ENCODE results near the gene DDO. TPM values are rescaled to one million over a fixed set of nuclear protein-coding genes. Genes with fewer than 3 reads are reported as not detected.

Gene DDO
- polyA plus RNA-seq, 1 donor (not counting 4 experiments of a cell fraction or from before 2014, with no cell fraction given): not detected

DNA sequence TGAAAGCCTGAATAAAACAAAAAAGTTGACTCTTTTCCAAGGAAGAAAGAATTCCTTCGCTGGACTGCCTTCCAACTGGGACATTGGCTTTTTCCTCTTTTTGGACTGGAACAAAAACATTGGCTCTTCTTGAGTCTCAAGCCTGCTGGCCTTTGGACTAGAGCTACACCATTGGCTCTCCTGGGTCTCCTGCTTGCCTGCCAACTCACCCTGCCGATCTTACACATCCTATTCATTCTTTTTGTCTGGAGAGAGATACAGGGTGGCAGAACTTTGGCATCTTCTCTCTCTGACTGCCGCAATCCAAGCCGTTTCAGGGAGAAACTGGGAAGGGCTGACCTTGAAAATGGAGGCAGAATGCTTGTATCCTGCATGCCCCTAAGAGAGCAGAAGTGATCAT is 20.2 kb downstream of the DDO start:
- Histone ChIP-seq H3K9me1 (ENCODE audit: control insufficient read depth, extremely low read depth, insufficient read depth, low read length) (no peaks in the 10 kb centered on the region), H2AFZ (ENCODE audit: control insufficient read depth, low read length) (no peak overlapping the region), H3K27ac (ENCODE audit: control insufficient read depth, insufficient read depth, low read length) (no peak overlapping the region), H3K9me3 (ENCODE audit: control insufficient read depth, low read depth, low read length) (no peaks in the 10 kb centered on the region), H3K9ac (ENCODE audit: control insufficient read depth, extremely low read depth, insufficient read depth, low read length) (no peak overlapping the region), H3K4me2 (ENCODE audit: control insufficient read depth, extremely low read depth, insufficient read depth, low read depth, low read length) (no peak overlapping the region), H3K4me1 (ENCODE audit: control insufficient read depth, extremely low read depth, insufficient read depth, low read length) (peaks cover 3% of the 10 kb centered on the region), H3K27me3 (ENCODE audit: control insufficient read depth, extremely low read depth, insufficient read depth, low read length) (no peaks in the 10 kb centered on the region), H3K79me2 (ENCODE audit: control insufficient read depth, insufficient read depth, low read length) (no peaks in the 10 kb centered on the region), H3K36me3 (ENCODE audit: control insufficient read depth in 2 of 2, extremely low read depth in 1 of 2, insufficient read depth in 2 of 2, low read length in 2 of 2) (no peaks in the 10 kb centered on the region), H3K4me3 (ENCODE audit: control insufficient read depth in 2 of 3, extremely low read depth in 1 of 3, insufficient read depth in 2 of 3, low read depth in 1 of 3, low read length in 3 of 3) (no peak overlapping the region), H4K20me1 (ENCODE audit: control insufficient read depth, extremely low read depth, insufficient read depth, low read length) (no peaks in the 10 kb centered on the region)
- DNase-seq (ENCODE audit: low read depth, low spot score) (no peak), FAIRE-seq (no peak)
- dilution Hi-C loops (cut with MboI; ENCODE audit: extremely low pct_ligation_motif_present, low sequenced_read_pairs): no loop called here
- no peak for TF ChIP-seq EZH2 (IDR thresholded peaks at IDR 0.05; ENCODE audit: low read length)
- TF ChIP-seq, protein P1, sequence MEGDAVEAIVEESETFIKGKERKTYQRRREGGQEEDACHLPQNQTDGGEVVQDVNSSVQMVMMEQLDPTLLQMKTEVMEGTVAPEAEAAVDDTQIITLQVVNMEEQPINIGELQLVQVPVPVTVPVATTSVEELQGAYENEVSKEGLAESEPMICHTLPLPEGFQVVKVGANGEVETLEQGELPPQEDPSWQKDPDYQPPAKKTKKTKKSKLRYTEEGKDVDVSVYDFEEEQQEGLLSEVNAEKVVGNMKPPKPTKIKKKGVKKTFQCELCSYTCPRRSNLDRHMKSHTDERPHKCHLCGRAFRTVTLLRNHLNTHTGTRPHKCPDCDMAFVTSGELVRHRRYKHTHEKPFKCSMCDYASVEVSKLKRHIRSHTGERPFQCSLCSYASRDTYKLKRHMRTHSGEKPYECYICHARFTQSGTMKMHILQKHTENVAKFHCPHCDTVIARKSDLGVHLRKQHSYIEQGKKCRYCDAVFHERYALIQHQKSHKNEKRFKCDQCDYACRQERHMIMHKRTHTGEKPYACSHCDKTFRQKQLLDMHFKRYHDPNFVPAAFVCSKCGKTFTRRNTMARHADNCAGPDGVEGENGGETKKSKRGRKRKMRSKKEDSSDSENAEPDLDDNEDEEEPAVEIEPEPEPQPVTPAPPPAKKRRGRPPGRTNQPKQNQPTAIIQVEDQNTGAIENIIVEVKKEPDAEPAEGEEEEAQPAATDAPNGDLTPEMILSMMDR (optimal IDR thresholded peaks at IDR 0.05 in 1 of 3, IDR thresholded peaks at IDR 0.05 in 1 of 3, conservative IDR thresholded peaks at IDR 0.05 in 1 of 3; ENCODE audit: extremely low read depth in 1 of 3, insufficient read depth in 2 of 3, low read length in 3 of 3): no peak

DNA sequence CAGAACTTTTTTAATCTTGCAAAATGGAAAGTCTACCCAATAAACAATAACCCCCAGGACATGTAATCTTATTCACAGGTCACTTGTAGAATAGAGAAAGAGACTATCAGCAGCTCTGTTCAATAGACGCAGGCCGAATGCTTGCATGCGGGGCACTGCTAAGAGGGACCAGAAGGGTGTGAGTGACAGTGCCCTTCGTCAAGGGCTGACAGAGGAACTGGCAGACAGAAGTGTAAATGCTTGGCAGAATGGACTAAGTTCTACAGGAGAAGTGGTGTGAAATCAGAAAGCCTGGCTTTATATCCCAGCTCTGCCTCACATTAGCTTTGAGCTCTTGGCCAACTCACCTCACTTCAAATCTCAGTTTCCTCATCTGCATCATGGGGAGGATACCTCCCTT is 21.0 kb downstream of the DDO start:
- Histone ChIP-seq H3K9ac (ENCODE audit: control insufficient read depth, extremely low read depth, insufficient read depth, low read length) (no peak overlapping the region), H3K27me3 (ENCODE audit: control insufficient read depth, extremely low read depth, insufficient read depth, low read length) (no peaks in the 10 kb centered on the region), H2AFZ (ENCODE audit: control insufficient read depth, low read length) (no peak overlapping the region), H3K79me2 (ENCODE audit: control insufficient read depth, insufficient read depth, low read length) (no peaks in the 10 kb centered on the region), H4K20me1 (ENCODE audit: control insufficient read depth, extremely low read depth, insufficient read depth, low read length) (no peaks in the 10 kb centered on the region), H3K36me3 (ENCODE audit: control insufficient read depth in 2 of 2, extremely low read depth in 1 of 2, insufficient read depth in 2 of 2, low read length in 2 of 2) (no peaks in the 10 kb centered on the region), H3K4me1 (ENCODE audit: control insufficient read depth, extremely low read depth, insufficient read depth, low read length) (peaks cover 3% of the 10 kb centered on the region), H3K9me3 (ENCODE audit: control insufficient read depth, low read depth, low read length) (no peaks in the 10 kb centered on the region), H3K9me1 (ENCODE audit: control insufficient read depth, extremely low read depth, insufficient read depth, low read length) (no peaks in the 10 kb centered on the region), H3K4me3 (ENCODE audit: control insufficient read depth in 2 of 3, extremely low read depth in 1 of 3, insufficient read depth in 2 of 3, low read depth in 1 of 3, low read length in 3 of 3) (no peak overlapping the region), H3K27ac (ENCODE audit: control insufficient read depth, insufficient read depth, low read length) (no peak overlapping the region), H3K4me2 (ENCODE audit: control insufficient read depth, extremely low read depth, insufficient read depth, low read depth, low read length) (no peak overlapping the region)
- FAIRE-seq (no peak), DNase-seq (ENCODE audit: low read depth, low spot score) (no peak)
- dilution Hi-C loops (cut with MboI; ENCODE audit: extremely low pct_ligation_motif_present, low sequenced_read_pairs): no loop called here
- TF ChIP-seq EZH2 (IDR thresholded peaks at IDR 0.05; ENCODE audit: low read length): no peak
- TF ChIP-seq, protein P1 (optimal IDR thresholded peaks at IDR 0.05 in 1 of 3, IDR thresholded peaks at IDR 0.05 in 1 of 3, conservative IDR thresholded peaks at IDR 0.05 in 1 of 3; ENCODE audit: extremely low read depth in 1 of 3, insufficient read depth in 2 of 3, low read length in 3 of 3): no peak
